Measurements from ENCODE around the gene ST6GALNAC2. TPM values are rescaled to one million over a fixed set of nuclear protein-coding genes. Genes with fewer than 3 reads are reported as not detected.

Gene ST6GALNAC2
- total and polyA plus RNA-seq, 12 donors, result 0.50 to 37.8 (median 5.6) TPM

- WGBS, 4 donors, result 81 to 88% (median 87%) methylated on average over 7 of the region's 7 CpGs
- intact Hi-C loops (cut with DNase I), result no loop called here
- H3K27me3 ChIP-seq, result no peaks in the 10 kb centered on the region
- no peak overlapping the region for H3K4me3 ChIP-seq
- no peak for DNase-seq
- no peak for TF ChIP-seq CTCF (IDR thresholded peaks at IDR 0.05)
- no peak for TF ChIP-seq POLR2A (IDR thresholded peaks at IDR 0.05)
- no peaks in the 10 kb centered on the region for H3K36me3 ChIP-seq (replicated peaks in 1 of 2)
- no peaks in the 10 kb centered on the region for H3K9me3 ChIP-seq (replicated peaks in 1 of 3)
- peaks cover 25 to 41% of the 10 kb centered on the region in 2 donors for H3K4me1 ChIP-seq (replicated peaks in 1 of 2)
- no peak overlapping the region for H3K27ac ChIP-seq
Observed at GRCh38 chr17:76549539-76549938, 36.1 kb downstream of the ST6GALNAC2 start.

- intact Hi-C loops (cut with DNase I), result no loop called here
- WGBS, 4 donors, result 87 to 96% (median 92%) methylated on average over 8 to 9 of the region's 9 CpGs
- no peak for TF ChIP-seq POLR2A (IDR thresholded peaks at IDR 0.05)
- TF ChIP-seq CTCF (IDR thresholded peaks at IDR 0.05), result no peak
Observed at GRCh38 chr17:76549215-76549518, 36.5 kb downstream of the ST6GALNAC2 start.

GRCh38 chr17:76548378-76549214 lies 37.1 kb downstream of the ST6GALNAC2 start:
- H3K27me3 ChIP-seq, result no peaks in the 10 kb centered on the region
- 74 to 88% (median 76%) methylated on average over 8 to 9 of the region's 9 CpGs for WGBS, 4 donors
- H3K4me1 ChIP-seq (replicated peaks in 1 of 2), result peaks cover 35 to 51% of the 10 kb centered on the region in 2 donors
- no peak for TF ChIP-seq POLR2A (IDR thresholded peaks at IDR 0.05)
- no peak for TF ChIP-seq CTCF (IDR thresholded peaks at IDR 0.05)
- intact Hi-C loops (cut with DNase I), result no loop called here
- DNase-seq, result peak in 1 of 7 donors; percentile 53
- no peak overlapping the region for H3K27ac ChIP-seq
- H3K9me3 ChIP-seq (replicated peaks in 1 of 3), result no peaks in the 10 kb centered on the region
- no peaks in the 10 kb centered on the region for H3K36me3 ChIP-seq (replicated peaks in 1 of 2)
- no peak overlapping the region for H3K4me3 ChIP-seq

More at GRCh38 chr17:76549215-76549518, 36.5 kb downstream of the ST6GALNAC2 start:
- Histone ChIP-seq H3K4me3 (no peak overlapping the region), H3K27me3 (no peaks in the 10 kb centered on the region), H3K27ac (no peak overlapping the region), H3K9me3 (replicated peaks in 1 of 3) (no peaks in the 10 kb centered on the region), H3K36me3 (replicated peaks in 1 of 2) (no peaks in the 10 kb centered on the region), H3K4me1 (replicated peaks in 1 of 2) (peaks cover 29 to 45% of the 10 kb centered on the region in 2 donors)
- DNase-seq, result no peak

- Histone ChIP-seq H3K4me1 (replicated peaks in 1 of 2) (peaks cover 37 to 60% of the 10 kb centered on the region in 2 donors), H3K4me3 (no peak overlapping the region), H3K27me3 (no peaks in the 10 kb centered on the region), H3K36me3 (replicated peaks in 1 of 2) (no peaks in the 10 kb centered on the region), H3K27ac (no peak overlapping the region), H3K9me3 (replicated peaks in 1 of 3) (no peaks in the 10 kb centered on the region)
- WGBS, 4 donors, result 82 to 95% (median 88%) methylated on average over 2 of the region's 2 CpGs
- TF ChIP-seq CTCF (IDR thresholded peaks at IDR 0.05), result peak in 1 of 6 experiments; percentile 8
- TF ChIP-seq POLR2A (IDR thresholded peaks at IDR 0.05), result no peak
- intact Hi-C loops (cut with DNase I), result no loop called here
- no peak for DNase-seq
Observed at GRCh38 chr17:76547642-76548202, 37.9 kb downstream of the ST6GALNAC2 start.

Measured in adrenal gland (tissue), 12 donors.